PC-3 (cell line): ENCODE data around the gene ADIRF.
"Not testable (repeated sequence)": the region's sequence is repeated elsewhere in the genome, so short reads cannot be mapped to it uniquely, and the experiment has no call there.

ENCODE experiments used
- CTCF ChIP-seq: fragments of 300-600 bp; sonication (generic); conservative IDR thresholded peaks from 2 replicates; pipeline ENCODE4 v1.5.1; 2017; ENCODE audit warnings: antibody characterized with exemption, low read depth, mild to moderate bottlenecking, low read length
- EZH2phosphoT487 ChIP-seq: fragments of 300-600 bp; sonication (generic); IDR thresholded peaks from 2 replicates; pipeline ENCODE4 v1.6.1; 2018; ENCODE audit warnings: mild to moderate bottlenecking, antibody characterized with exemption, low read length, borderline replicate concordance

DNA sequence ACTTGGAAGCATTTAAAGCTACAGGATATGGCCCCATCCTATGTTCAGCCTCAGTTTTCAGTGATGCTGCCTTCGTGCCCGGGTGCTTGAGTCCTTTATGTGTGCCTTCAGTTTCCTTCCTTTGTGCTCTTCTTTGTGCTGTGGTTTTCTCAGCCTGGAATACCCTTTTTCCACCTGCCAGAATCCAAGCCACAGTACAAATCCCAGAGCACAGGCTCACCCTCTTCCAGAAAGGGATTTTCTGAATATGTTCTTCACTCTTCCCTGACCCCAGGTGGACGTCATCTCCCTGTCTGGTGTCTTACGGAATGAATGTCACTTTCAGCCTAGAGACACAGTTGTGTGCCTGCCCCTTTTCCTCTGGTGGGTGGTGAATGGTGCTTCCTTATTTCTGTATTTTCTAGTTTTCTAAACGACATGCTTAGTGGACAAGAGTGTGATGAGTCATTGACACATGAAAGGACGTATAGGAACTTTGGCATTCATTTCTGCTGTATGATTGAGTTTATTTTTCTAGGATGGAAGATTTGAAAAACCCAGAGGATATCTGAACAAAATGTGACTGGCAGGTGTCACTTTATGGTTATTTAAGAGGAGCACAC is 31.6 kb downstream of the ADIRF start:
- not testable (repeated sequence) for TF ChIP-seq CTCF, EZH2phosphoT487
